Measurements from ENCODE around the gene WASF2. TPM values are rescaled to one million over a fixed set of nuclear protein-coding genes. Genes with fewer than 3 reads are reported as not detected.
"Not testable (repeated sequence)": the region's sequence is repeated elsewhere in the genome, so short reads cannot be mapped to it uniquely, and the experiment has no call there.

Gene WASF2
- total RNA-seq, 1 donor from 2014 or later = 109 TPM

DNA sequence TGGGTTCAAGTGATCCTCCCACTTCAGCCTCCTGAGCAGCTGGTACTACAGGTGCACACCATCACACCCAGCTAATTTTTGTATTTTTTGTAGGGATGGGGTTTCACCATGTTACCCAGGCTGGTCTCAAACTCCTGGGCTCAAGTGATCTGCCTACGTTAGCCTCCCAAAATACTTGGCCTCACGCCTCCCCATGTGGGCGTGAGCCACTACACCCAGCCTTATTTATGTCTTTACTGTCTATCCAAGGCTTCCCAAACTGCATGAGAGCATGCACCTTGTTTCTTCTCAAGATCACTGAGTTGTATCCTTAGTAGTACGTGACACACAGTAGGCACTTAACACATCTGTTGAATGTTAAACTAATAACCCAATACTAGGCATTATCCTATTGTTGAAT lies 14.2 kb downstream of the WASF2 start:
- Mint-ChIP-seq H3K27me3 (ENCODE audit: insufficient read depth) (no peaks in the 10 kb centered on the region), H3K27ac (no peak overlapping the region), H3K36me3 (ENCODE audit: low read depth) (peaks cover 21% of the 10 kb centered on the region), H3K4me3 (no peak overlapping the region), H3K9me3 (no peaks in the 10 kb centered on the region), H3K4me1 (ENCODE audit: low read depth) (peaks cover 49% of the 10 kb centered on the region)
- intact Hi-C loops (cut with micrococcal nuclease) = no loop called here
- no peak for DNase-seq (ENCODE audit: low spot score)

DNA sequence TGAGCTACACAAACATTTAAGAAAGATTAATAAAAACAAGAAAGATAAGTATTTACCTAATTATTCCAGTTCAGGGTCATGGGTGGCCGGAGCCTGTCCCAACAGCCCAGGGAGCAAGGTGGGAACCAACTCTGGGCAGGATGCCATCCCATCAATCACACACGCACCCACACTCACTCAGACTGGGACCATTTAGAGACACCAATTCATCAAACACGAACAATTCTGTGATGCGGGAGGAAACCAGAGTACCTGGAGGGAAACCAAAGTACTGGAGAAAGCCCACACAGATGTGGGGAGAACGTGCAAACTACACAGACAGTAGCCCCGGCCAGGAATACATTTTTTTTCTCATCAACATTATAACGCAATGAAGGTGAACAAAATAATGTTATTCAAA lies 16.2 kb downstream of the WASF2 start:
- Mint-ChIP-seq H3K4me3 (peak overlapping the region; percentile 32), H3K27ac (peak overlapping the region; percentile 21), H3K9me3 (no peaks in the 10 kb centered on the region), H3K4me1 (ENCODE audit: low read depth) (peaks cover 66% of the 10 kb centered on the region), H3K27me3 (ENCODE audit: insufficient read depth) (no peaks in the 10 kb centered on the region), H3K36me3 (ENCODE audit: low read depth) (peaks cover 22% of the 10 kb centered on the region)
- intact Hi-C loops (cut with micrococcal nuclease) = no loop called here
- DNase-seq (ENCODE audit: low spot score) = no peak

DNA sequence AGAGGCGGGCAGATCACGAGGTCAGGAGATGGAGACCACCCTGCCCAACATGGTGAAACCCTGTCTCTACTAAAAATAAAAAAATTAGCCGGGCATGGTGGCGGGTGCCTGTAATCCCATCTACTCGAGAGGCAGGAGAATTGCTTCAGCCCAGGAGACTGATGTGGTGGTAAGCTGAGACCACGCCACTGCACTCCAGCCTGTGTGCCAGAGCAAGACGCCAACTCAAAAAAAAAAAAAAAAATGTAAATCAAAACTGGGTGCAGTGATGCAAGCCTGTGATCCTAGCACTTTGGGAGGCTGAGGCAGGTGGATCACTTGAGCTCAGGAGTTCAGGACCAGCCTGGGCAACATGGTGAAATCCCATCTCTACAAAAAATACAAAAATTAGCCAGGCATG lies 17.9 kb downstream of the WASF2 start:
- H3K27me3 Mint-ChIP-seq (ENCODE audit: insufficient read depth); H3K27ac Mint-ChIP-seq: not testable (repeated sequence)
- H3K36me3 Mint-ChIP-seq (ENCODE audit: low read depth) = peaks cover 22% of the 10 kb centered on the region

DNA sequence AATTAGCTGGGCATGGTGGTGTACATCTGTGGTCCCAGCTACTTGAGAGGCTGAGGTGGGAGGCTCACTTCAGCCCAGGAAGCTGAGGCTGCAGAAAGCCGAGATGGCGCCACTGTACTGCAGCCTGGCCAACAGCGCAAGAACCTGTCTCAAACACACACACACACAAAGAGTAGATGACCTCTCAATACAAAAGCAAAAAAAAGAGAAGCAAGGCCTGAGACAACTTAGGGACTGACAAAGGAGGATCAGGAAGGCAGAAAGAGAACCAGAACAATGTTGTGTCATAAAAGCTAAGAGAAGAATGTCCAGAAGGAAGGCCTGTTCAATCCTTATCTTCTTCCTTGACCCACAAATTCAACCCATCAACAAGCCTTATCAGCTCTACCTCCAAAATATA lies 18.5 kb downstream of the WASF2 start:
- H3K4me3 Mint-ChIP-seq = no peak overlapping the region
- intact Hi-C loops (cut with micrococcal nuclease) = no loop called here
- peak overlapping the region; percentile 49 for H3K27ac Mint-ChIP-seq
- DNase-seq (ENCODE audit: low spot score) = no peak
- peaks cover 53% of the 10 kb centered on the region for H3K4me1 Mint-ChIP-seq (ENCODE audit: low read depth)
- H3K27me3 Mint-ChIP-seq (ENCODE audit: insufficient read depth) = no peaks in the 10 kb centered on the region
- H3K36me3 Mint-ChIP-seq (ENCODE audit: low read depth) = peaks cover 18% of the 10 kb centered on the region
- H3K9me3 Mint-ChIP-seq = no peaks in the 10 kb centered on the region

More for the DNA sequence above, 17.9 kb downstream of the WASF2 start:
- H3K9me3 Mint-ChIP-seq; intact Hi-C loops (cut with micrococcal nuclease); H3K4me3 Mint-ChIP-seq; DNase-seq (ENCODE audit: low spot score): not testable (repeated sequence)
- H3K4me1 Mint-ChIP-seq (ENCODE audit: low read depth) = peaks cover 59% of the 10 kb centered on the region

DNA sequence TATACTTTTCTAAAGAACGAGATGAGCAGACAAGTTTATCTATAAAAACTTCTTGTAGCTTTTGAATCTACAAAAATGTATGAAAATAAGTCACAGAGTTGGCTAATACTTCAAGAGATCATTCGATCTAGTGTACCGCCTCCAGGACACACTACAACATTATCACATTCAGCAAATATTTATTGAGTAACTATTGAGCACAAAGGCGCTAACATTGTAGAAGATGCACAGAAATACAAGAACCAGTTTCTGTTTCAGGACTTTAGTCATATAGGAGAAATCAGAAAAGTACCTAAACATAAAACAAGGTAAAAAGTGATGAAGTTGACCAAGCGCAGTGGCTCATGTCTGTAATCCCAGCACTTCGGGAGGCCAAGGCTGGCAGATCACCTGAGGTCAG lies 20.6 kb downstream of the WASF2 start:
- peaks cover 22% of the 10 kb centered on the region for H3K36me3 Mint-ChIP-seq (ENCODE audit: low read depth)
- no peaks in the 10 kb centered on the region for H3K27me3 Mint-ChIP-seq (ENCODE audit: insufficient read depth)
- no peaks in the 10 kb centered on the region for H3K9me3 Mint-ChIP-seq
- peaks cover 50% of the 10 kb centered on the region for H3K4me1 Mint-ChIP-seq (ENCODE audit: low read depth)
- no peak overlapping the region for H3K4me3 Mint-ChIP-seq
- no peak for DNase-seq (ENCODE audit: low spot score)
- intact Hi-C loops (cut with micrococcal nuclease) = no loop called here
- no peak overlapping the region for H3K27ac Mint-ChIP-seq

DNA sequence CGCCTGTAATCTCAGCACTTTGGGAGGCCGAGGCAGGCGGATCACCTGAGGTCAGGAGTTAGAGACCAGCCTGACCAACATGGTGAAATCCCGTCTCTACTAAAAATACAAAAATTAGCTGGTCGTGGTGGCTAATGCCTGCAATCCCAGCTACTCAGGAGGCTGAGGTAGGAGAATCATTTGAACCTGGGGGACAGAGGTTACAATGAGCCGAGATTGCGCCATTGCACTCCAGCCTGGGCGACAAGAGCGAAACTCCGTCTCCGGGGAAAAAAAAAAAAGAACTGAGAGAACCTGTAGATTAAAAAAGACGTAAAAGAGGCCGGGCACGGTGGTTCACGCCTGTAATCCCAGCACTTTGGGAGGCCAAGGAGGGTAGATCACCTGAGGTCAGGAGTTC lies 21.6 kb downstream of the WASF2 start:
- intact Hi-C loops (cut with micrococcal nuclease); H3K9me3 Mint-ChIP-seq; H3K27ac Mint-ChIP-seq; H3K4me3 Mint-ChIP-seq; H3K27me3 Mint-ChIP-seq (ENCODE audit: insufficient read depth); DNase-seq (ENCODE audit: low spot score): not testable (repeated sequence)
- H3K4me1 Mint-ChIP-seq (ENCODE audit: low read depth) = peaks cover 41% of the 10 kb centered on the region
- peaks cover 22% of the 10 kb centered on the region for H3K36me3 Mint-ChIP-seq (ENCODE audit: low read depth)

DNA sequence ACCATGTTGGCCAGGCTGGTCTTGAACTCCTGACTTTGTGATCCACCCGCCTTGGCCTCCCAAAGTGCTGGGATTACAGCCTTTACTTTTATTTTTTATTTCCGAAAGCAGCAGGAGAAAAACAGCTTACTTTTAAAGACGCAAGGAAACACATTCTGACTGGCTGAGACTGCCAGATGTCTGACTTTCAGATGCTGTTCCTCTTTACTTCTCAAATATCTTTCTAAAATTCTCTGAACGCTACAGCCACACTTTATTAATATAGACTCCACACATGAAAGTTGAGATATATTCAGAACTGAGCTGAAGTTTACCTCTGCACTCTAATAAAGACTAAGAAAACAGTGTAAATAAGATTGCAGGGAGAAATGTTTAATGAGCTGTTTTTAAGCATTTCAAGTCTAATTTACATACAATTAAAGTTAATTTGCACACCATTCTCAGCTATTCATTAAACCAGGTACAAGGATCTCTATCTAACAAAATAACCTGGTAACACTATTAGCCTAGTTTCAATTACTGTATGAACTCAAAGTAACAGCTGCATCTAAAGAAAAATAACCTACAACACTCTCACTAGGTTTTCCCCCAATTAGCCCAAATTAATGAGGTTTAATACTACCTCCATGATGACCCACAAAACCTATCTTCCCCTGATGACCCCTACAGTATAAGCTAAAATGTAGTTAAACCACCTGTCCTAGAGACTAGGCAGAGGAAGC lies 24.9 kb downstream of the WASF2 start:
- intact Hi-C loops (cut with micrococcal nuclease) = no loop called here
- peaks cover 33% of the 10 kb centered on the region for H3K4me1 Mint-ChIP-seq (ENCODE audit: low read depth)
- no peak for DNase-seq (ENCODE audit: low spot score)

DNA sequence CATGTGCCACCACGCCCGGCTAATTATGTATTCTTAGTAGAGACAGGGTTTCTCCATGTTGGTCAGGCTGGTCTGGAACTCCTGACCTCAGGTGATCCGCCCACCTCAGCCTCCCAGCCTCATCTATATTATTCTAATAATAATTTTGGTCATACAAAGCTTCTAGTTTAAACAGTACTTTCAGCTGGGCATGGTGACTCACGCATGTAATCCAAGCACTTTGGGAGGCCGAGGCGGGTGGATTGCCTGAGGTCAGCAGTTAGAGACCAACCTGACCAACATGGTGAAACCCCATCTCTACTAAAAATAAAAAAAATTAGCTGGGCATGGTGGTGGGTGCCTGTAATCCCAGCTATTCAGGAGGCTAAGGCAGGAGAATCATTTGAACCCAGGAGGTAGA lies 26.1 kb downstream of the WASF2 start:
- H3K27ac Mint-ChIP-seq; H3K9me3 Mint-ChIP-seq; DNase-seq (ENCODE audit: low spot score); intact Hi-C loops (cut with micrococcal nuclease); H3K27me3 Mint-ChIP-seq (ENCODE audit: insufficient read depth); H3K4me3 Mint-ChIP-seq: not testable (repeated sequence)
- H3K36me3 Mint-ChIP-seq (ENCODE audit: low read depth) = peaks cover 11% of the 10 kb centered on the region
- peaks cover 24% of the 10 kb centered on the region for H3K4me1 Mint-ChIP-seq (ENCODE audit: low read depth)

More for the DNA sequence above, 24.9 kb downstream of the WASF2 start:
- Mint-ChIP-seq H3K27me3 (ENCODE audit: insufficient read depth) (no peaks in the 10 kb centered on the region), H3K4me3 (no peak overlapping the region), H3K9me3 (no peaks in the 10 kb centered on the region), H3K36me3 (ENCODE audit: low read depth) (peaks cover 15% of the 10 kb centered on the region), H3K27ac (no peak overlapping the region)

DNA sequence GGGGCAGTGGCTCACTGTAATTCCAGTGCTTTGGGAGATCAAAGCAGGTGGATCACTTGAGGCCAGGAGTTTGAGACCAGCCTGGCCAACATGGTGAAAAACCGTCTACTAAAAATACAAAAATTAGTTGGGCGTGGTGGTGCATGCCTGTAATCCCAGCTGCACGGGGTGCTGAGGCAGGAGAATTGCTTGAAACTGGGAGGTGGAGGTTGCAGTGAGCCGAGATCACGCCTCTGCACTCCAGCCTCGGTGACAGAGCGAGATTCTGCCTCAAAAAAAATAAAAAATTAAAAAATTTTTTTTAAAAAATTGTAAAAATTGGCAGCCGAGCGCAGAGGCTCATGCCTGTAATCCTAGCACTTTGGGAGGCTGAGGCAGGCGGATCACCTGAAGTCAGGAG lies 31.4 kb downstream of the WASF2 start:
- H3K4me1 Mint-ChIP-seq (ENCODE audit: low read depth) = peaks cover 31% of the 10 kb centered on the region
- H3K4me3 Mint-ChIP-seq; H3K36me3 Mint-ChIP-seq (ENCODE audit: low read depth); H3K27ac Mint-ChIP-seq; H3K27me3 Mint-ChIP-seq (ENCODE audit: insufficient read depth); intact Hi-C loops (cut with micrococcal nuclease); H3K9me3 Mint-ChIP-seq; DNase-seq (ENCODE audit: low spot score): not testable (repeated sequence)

DNA sequence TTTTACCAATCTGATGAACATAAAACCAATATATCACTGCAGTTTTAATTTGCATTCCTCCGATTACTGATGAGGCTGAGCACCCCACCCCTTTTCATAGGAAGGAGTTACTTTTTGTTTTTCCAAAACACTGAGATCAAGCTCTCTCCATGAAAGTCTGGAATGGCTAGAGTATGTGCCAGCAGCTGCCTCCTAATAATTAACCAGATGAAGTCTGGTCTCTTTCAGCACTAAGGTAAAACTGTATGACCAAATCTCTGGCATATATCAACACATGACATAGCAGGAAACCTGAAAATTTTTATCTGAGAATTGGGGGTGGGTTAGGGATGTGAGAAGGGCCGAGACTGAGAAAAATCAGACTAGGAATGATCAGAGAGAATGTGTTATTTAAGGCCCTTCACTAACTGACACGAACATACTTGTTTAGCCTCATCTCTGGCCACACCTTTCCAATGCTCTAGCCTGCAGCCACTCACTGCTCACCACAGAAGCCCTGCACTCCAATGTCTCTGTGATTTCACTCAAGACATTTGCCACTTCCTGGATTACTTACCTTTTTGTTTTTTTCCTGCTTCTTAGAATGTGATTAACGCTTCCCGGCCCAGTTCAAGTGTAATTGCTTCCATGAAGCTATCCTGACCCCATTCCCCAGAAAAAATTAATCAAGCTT lies 34.7 kb downstream of the WASF2 start:
- Mint-ChIP-seq H3K27ac (peak overlapping the region; percentile 59), H3K27me3 (ENCODE audit: insufficient read depth) (no peaks in the 10 kb centered on the region), H3K4me3 (peak overlapping the region; percentile 4), H3K9me3 (no peaks in the 10 kb centered on the region), H3K4me1 (ENCODE audit: low read depth) (peaks cover 37% of the 10 kb centered on the region), H3K36me3 (ENCODE audit: low read depth) (peaks cover 4% of the 10 kb centered on the region)
- intact Hi-C loops (cut with micrococcal nuclease) = loop anchor here (1.0 kb wide), 1 partner anchor 39 kb away; no protein-coding TSS in a partner anchor
- peak; percentile 15 for DNase-seq (ENCODE audit: low spot score)

DNA sequence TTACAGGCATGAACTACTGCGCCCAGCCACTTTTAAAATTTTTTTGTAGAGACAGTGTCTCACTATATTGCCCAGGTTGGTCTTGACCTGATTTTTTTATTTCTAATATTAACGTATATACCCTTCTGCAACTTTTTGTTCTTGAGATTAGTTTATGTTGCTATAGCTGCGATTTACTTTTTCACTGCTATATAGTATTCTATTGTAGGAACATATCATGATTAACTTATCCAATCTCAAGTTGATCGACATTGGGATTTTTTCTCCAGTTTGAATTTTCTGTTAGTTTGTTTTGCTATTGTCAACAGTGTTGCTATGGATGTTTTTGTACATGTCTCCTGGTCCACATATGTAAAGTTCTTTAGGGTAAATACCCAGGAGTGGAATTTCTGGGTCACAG lies 35.4 kb downstream of the WASF2 start:
- no peaks in the 10 kb centered on the region for H3K27me3 Mint-ChIP-seq (ENCODE audit: insufficient read depth)
- peak overlapping the region; percentile 59 for H3K27ac Mint-ChIP-seq
- no peak overlapping the region for H3K4me3 Mint-ChIP-seq
- peaks cover 5% of the 10 kb centered on the region for H3K36me3 Mint-ChIP-seq (ENCODE audit: low read depth)
- intact Hi-C loops (cut with micrococcal nuclease) = loop anchor here (1.0 kb wide), 1 partner anchor 38 kb away; no protein-coding TSS in a partner anchor
- DNase-seq (ENCODE audit: low spot score) = no peak
- no peaks in the 10 kb centered on the region for H3K9me3 Mint-ChIP-seq
- H3K4me1 Mint-ChIP-seq (ENCODE audit: low read depth) = peaks cover 33% of the 10 kb centered on the region

DNA sequence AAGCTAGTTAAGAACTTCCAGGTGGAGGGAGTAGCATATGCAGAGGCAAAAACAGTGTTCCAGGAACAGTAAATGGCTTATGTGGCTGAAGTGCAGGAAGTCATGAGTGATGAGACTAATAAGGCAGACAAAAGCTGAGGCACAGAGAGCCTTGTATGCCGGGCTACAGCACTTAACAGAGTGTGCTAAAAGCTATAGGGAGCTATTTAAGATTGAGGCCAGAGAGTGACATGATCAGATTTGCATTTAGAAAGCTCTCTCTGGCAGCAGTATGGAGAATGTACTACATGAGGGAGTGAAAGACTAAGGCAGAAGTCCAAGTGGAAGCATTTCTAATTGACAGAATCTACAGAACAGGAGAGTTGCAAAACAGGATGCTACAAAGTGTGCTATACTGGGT lies 38.6 kb downstream of the WASF2 start:
- no peaks in the 10 kb centered on the region for H3K9me3 Mint-ChIP-seq
- intact Hi-C loops (cut with micrococcal nuclease) = no loop called here
- H3K4me1 Mint-ChIP-seq (ENCODE audit: low read depth) = peaks cover 46% of the 10 kb centered on the region

DNA sequence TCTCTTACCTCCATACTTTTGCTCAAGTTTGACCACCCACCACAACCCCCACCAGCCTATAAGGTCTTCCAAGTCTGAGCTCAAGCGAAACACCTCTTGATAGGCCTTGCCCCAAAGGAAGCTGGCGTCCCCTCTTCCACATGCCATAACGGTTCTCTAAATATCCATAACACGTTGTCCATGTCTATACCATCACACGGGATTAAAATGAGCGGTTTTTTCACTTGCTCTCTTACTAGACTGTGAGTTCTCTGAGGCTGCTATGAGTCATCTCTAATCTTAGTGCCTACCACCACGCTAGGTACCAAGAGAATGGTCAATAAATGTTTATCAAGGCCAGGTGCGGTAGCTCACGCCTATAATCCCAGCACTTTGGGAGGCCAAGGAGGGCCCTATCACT lies 41.0 kb downstream of the WASF2 start:
- Mint-ChIP-seq H3K9me3 (no peaks in the 10 kb centered on the region), H3K36me3 (ENCODE audit: low read depth) (peaks cover 19% of the 10 kb centered on the region), H3K4me1 (ENCODE audit: low read depth) (peaks cover 45% of the 10 kb centered on the region), H3K4me3 (no peak overlapping the region), H3K27ac (peak overlapping the region; percentile 57), H3K27me3 (ENCODE audit: insufficient read depth) (no peaks in the 10 kb centered on the region)
- no peak for DNase-seq (ENCODE audit: low spot score)
- intact Hi-C loops (cut with micrococcal nuclease) = no loop called here

More for the DNA sequence above, 38.6 kb downstream of the WASF2 start:
- Mint-ChIP-seq H3K36me3 (ENCODE audit: low read depth) (peaks cover 20% of the 10 kb centered on the region), H3K27ac (no peak overlapping the region), H3K4me3 (no peak overlapping the region), H3K27me3 (ENCODE audit: insufficient read depth) (no peaks in the 10 kb centered on the region)
- DNase-seq (ENCODE audit: low spot score) = no peak

All from activated T-helper 1 cell treated with anti-CD3 and anti-CD28 coated beads, Interleukin-12 subunit alpha, Interleukin-12 subunit beta, Interleukin-2, Interleukin-4 antibody, amounts not matched to agents 30 ng/mL and 10 ng/mL and 1 ng/mL, durations not matched to agents 14 hours and 24 hours and 36 hours (primary cell).